GM18499 (cell line): ENCODE data around the gene CAMK2A.

Experiments used
- ATAC-seq: cut with Tn5 transposase; IDR thresholded peaks from one replicate; pipeline ENCODE4 v1.9.1; 2021; ENCODE audit warnings: moderate number of reproducible peaks; ENCODE audit not compliant: insufficient read depth, unreplicated experiment

The CAMK2A gene

DNA sequence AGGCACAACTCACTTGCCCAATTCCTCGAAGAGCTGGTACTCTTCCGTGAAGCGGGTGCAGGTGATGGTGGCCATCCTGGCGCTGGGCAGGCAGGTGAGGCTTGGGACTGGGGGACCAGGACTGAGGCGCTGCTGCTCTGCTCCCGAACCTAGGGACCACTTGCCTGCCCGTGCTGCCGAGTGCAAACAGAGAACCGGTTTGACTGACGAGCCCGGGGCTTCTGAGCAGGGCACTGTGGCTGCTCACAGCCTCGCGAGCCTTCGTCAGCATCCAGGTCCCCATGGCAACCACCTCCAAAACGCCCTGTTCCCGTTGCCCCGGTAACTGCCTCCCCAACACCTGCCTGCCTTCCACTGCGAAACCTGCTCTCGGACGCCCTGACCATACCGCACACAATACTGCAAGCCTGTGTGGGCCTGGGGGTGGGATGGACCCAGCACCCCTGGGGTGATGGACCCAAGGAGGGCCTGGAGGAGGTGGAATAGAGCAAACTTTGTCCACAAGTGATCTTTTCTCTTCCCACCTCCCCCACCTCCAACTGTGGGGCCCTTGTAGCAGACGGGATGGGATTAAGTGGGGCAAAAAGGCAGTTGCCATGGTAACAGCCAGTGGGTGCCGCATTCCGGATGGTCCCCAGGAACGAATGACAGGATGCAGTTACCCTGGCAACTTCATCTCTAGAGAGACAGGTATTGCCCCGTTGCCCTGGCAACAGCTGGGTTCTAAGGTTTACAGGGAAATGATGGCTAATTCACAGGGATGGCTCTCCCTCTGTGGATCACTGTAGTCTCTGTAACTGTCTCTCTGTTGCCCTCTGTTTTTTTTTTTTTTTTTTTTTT lies at the start of gene CAMK2A:
Gene CAMK2A, minus strand, starts transcription at position 223 of the 840 bp plus-strand sequence. Its CDS starts 148 bp downstream, at position 75.
- ATAC-seq: no peak

DNA sequence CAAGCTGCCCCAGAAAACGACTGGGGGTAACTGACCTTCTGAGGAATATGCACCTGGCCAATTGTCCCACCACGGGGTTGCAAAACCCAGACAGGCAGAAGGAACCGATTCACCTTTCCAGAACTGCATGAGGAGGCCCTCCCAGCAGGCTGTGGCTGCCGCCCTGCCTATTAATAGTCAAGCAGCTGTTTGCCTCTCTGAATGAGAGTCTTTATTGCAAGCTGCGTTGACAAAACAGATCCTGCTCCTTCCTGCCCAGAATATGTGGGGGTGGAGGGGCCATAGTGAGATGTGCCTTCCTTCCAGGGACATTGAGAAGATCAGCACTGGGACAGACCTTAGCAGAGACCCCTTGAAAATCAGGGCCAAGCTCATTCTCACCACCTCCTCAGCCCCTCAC lies 49.6 kb upstream of the CAMK2A start:
- ATAC-seq: no peak

DNA sequence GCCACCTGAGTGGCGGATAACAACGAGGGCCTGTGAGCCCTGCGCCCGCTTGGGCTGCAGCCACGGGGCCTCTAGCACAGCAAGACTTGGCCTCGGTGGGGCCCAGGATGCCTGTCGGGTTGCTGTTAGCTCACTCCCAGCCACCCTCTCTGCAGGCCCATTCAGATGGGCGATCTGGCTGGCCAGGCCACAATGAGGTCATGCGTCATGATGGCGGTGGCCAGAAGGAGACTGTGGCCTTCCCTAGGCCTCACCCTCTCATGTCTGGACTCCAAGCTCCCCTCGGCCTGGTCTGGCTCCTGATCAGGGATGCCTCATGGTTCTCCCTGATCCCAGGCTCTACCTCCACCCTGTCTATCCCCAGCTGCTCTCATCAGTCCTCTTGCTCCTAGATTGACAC lies 49.0 kb upstream of the CAMK2A start:
- no peak for ATAC-seq

DNA sequence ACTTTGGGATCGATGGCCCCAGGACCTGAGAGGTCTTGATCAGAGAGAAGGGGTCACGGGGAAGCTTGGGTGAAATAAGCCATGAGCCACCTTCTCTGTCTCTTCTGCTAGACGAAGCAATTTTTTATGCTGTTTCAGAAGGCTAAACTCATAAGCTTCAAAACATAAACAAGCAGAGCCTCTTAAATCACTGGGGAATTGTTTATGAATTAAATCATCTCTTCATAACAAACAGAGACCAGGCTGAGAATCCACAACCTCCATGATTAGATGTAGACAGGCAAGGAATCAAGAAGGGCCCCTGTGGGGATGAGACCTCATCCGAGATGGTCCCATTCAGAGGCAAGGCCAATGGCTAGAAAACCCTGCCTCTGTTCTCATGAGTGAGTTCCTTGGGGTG lies 46.2 kb upstream of the CAMK2A start:
- ATAC-seq: no peak

GRCh38 chr5:150333400-150333799 lies 43.8 kb upstream of the CAMK2A start:
- no peak for ATAC-seq

GRCh38 chr5:150329881-150330876 lies 40.6 kb upstream of the CAMK2A start:
- ATAC-seq: no peak

- ATAC-seq: no peak
These were observed 39.5 kb upstream of the CAMK2A start for GRCh38 chr5:150329038-150329437.

DNA sequence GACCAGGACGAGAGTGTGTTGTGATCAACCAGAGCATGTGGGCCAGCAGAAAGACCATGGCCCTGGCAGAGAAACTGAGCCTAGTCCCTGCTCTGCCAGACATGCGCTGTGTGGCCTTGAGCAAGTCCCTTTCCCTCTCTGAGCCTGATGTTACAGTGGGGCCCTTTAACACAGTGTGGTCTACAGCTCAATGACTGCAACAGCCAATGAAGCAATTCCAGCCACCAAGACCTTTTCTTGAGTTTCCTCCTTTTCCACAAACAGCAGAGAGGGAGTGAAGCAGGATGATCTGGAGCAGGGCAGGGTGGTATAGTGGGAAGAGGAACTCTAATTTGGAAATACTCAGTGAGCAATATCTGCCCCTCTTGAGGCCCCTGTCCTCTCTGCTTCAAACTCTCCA lies 38.9 kb upstream of the CAMK2A start:
- no peak for ATAC-seq

DNA sequence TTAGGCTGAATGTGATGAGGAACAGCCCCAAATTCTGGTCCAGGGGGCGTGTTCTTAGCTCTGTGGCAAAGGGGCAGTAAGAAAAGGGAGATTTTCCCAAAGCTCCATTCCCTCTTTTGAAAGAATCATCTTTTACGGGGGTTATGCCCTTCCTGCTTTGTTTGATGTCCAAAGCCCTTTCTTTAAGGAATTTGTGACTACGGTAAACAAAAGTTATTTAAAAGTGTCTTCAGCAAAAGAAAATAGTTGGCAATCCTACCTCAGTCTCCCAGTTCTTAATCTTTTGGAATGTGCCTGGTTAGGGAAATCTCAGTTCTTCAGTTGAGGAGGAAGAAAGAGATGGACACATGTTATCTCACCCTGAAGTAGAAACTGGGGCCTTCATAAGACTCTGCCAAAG lies 37.6 kb upstream of the CAMK2A start:
- ATAC-seq: no peak

- no peak for ATAC-seq
These were observed 37.1 kb upstream of the CAMK2A start for GRCh38 chr5:150326707-150327106.

GRCh38 chr5:150325426-150325825 lies 35.9 kb upstream of the CAMK2A start:
- no peak for ATAC-seq

GRCh38 chr5:150323819-150324218 lies 34.2 kb upstream of the CAMK2A start:
- no peak for ATAC-seq

DNA sequence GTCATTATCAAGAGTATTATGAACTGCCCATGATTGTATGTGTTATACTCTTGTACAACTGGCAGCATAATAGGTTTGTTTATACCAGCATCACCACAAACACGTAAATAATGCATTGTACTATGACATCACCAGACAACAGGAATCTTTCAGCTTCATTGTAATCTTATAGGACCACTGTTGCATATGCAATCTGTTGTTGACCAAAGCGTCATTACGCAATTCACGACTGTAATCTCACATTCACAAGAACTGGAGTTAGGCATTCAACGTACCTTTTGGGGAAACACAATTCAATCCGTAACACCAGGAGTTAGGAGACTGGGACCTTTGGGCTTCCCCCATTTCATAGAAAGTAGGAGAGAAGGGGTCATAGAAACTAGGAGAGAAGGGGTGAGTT lies 33.5 kb upstream of the CAMK2A start:
- ATAC-seq: no peak

DNA sequence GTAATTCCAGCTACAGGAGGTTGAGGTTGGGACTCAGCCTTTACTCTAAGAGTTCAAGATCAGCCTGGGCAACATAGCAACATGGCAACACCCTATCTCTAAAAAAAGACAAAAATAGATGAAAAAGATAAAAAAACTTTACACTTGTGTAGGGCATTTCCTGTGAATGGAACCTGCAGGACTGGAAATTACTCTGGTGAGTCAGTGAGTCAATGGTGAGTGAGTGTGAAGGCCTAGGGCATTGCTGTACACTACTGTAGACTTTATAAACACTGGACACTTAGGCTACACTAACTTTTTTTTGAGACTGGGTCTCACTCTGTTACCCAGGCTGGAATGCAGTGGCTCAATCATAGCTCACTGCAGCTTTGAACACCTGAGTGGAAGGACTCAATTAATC lies 32.6 kb upstream of the CAMK2A start:
- no peak for ATAC-seq

DNA sequence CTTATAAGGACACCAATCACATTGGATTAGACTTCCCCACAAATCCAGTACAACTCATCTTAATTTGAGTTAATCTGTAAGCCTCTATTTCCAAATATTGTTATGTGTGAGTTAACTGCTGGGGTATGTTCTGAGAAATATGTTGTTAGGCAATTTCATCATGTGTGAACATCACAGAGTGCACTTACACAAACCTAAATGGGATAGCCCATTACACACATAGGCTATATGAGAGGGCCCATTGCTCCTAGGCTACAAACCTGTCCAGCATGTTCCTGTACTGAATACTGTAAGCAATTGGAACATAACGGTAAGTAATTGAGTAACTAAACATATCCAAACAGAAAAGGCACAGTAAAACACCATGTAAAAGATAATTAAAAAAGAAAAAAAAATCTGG lies 32.2 kb upstream of the CAMK2A start:
- ATAC-seq: no peak

DNA sequence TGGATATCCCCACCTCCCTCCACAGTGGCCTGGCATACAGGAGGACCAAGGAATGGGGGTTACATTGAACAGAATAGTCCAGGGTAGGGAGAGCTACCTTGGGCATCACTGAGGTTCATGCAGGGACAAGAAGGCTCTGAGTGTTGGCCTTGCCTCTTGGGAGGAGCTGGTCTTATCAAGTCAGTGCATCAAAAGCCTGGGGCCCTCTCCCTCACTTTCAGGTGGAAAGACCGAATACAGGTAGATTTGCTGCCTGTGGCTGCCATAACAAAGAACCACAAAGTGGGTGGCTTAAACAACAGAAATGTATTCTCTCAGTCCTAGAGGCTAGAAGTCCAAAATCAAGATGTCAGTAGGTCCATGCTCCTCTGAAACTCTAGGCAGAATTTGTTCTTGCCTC lies 31.6 kb upstream of the CAMK2A start:
- ATAC-seq: no peak

DNA sequence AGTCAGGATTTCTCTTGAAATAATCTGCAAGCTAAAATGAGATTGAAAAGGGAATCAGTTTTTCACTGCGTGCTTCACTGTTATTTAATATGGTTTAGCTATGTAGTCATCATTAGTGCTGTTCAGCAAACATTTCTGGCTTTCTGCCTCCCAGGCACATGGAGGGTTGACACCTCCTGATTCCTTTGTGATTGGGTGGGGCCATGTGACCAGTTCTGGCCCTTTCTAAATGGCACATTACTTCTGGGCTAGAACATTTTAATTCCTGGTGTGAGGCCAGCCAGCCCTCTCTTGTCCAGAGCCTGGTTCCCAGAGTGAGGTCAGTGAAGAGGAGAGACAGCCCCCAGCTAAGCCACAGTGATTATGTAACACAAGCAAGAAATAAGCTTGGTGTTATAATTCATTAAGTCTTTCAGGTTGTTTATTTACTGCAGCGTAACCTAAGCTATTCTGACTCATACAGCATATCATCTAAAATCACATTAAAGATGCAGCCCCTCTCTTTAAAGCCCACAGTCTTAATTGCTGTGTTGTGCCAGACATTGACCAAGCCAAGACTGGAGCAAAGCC lies 30.6 kb upstream of the CAMK2A start:
- no peak for ATAC-seq

DNA sequence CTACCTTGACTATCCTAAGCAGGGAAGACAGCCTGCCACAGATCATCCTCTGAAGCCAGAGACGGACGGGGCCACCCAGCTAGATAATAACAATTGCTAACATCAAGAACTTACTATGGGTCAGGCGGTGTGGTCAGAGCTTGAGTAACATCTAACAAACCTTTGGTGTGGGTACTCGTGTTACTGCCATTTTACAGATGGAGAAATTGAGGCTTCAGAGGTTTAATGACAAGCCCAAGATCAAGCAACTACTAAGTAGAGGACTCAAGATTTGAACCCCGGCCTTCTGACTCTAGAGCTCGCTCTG lies 29.9 kb upstream of the CAMK2A start:
- no peak for ATAC-seq

- ATAC-seq: no peak
These were observed 29.3 kb upstream of the CAMK2A start for GRCh38 chr5:150318613-150319483.
